Suppressor macrophage treated with lipopolysaccharide for 4 hours (primary cell): Measurements from ENCODE around the gene PRTN3.
"Not testable (repeated sequence)": the region's sequence is repeated elsewhere in the genome, so short reads cannot be mapped to it uniquely, and the experiment has no call there.

ENCODE experiments used
- DNase-seq: peaks from one replicate; pipeline ENCODE4 v3.0.0-alpha.2; 2020

Gene PRTN3

DNA sequence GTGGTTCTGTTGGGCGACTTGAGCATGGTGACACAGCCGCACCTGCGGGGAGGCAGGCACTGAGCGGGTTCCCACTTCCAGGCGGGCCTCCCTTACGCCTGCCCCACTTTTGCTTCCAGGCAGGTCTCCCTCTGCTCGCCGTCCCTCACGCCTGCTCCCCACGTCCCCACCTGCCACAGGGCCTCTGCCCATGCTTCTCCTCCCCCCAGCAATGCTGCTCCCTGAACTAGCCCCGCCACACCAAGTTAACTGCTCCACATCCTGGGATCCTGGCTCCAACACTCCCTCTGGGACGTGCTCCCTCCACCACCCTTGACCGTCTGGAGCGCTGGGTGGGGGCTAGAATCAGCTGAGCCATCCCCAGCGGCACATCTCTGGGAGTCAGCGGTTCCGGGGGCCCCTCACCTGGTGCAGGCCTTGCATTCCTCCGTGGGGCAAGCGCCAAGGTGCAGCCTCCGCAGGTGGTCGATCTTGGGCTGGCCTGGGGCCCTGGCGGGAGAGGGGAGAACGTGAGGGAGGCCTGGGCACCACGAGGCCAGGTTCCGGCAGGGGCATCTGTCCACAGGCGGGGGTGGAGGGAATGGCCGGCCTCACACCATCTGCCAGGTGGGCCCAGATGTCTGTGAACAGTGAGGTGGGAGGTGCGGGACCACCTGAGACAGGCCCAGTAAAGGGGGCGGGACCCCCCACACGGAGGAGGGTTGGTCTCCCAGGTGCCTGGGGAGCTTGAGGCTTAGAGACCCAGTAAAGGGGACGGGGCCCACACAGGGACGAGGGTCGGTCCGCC lies 27.9 kb downstream of the PRTN3 start:
- no peak for DNase-seq

DNA sequence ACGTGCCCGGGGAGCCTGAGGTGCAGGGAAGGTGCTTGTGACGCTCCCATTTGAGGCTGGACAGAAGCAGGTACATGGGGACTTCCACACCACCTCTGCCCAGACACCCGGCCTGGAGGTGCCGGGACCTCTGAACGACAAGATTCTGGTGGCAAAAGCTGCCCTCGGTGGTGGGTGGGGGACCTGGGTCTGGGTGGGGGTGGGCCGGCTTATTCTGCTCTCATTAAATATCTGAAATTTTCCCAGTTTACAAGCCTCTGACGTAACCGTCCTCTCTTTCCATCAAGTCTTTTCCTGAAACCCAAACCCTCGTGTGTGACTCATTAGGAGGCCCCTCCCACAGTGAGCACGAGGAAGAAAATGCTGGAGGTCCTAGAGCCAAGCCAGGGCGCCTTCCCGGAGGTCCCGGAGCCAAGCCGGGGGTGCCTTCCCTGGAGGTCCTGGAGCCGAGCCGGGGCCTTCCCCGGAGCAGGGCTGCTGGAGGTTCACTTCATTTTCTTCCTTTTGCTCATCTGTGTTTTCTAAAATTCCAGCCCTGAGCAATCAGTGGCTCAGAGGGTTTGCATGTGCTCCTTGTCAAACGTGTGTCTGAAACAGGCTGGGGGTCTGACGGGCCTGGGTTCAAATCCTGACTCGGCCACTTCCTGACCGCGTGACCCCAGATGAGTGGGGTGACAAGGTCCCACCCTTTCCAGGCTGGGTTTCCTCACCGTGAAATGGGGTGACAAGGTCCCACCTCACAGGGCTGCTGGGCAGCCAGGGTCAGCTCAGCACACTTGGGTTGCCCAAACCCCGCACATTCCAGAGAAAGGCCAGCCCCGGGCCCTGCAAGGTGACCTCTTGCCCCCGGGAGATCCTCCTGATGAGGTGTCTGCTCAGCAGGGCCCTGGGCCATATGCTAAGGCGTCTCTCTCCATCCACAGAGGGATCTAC lies 28.7 kb downstream of the PRTN3 start:
- no peak for DNase-seq

DNA sequence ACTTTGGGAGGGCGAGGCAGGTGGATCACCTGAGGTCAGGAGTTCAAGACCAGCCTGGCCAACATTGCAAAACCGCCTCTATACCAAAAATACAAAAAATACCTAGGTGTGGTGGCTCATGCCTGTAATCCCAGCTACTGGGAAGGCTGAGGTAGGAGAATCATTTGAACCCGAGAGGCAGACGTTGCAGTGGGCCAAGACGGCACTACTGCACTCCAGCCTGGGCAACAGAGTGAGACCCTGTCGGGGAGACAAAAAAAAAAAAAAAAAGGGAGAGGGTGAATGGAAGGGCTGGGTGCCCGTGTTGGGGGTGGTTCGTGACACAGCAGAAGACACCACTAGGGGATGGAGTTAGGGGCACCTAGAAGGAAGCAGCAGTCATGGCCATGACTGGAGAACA lies 29.5 kb downstream of the PRTN3 start:
- DNase-seq = no peak

DNA sequence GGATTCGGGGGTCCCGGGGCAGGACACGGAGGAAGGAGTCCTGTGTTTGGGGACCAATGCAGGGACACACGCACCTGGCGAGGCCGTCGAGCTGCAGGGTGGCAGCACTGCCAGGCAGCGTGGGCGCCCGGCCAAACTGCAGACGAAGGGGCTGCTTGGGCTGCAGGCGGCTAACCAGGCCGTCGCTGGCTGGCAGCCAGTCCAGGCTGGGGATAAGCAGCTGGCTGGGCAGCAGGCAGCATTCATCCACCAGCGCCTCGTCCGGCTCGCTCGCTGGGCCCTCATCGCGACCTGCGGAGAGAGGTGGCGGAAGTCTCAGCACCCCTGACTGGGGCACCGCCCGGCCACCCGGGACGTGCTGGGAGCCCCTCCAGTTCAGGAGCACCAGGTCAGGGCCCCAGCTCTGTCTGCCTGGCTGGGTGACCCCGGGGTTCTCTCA lies 30.2 kb downstream of the PRTN3 start:
- no peak for DNase-seq

DNA sequence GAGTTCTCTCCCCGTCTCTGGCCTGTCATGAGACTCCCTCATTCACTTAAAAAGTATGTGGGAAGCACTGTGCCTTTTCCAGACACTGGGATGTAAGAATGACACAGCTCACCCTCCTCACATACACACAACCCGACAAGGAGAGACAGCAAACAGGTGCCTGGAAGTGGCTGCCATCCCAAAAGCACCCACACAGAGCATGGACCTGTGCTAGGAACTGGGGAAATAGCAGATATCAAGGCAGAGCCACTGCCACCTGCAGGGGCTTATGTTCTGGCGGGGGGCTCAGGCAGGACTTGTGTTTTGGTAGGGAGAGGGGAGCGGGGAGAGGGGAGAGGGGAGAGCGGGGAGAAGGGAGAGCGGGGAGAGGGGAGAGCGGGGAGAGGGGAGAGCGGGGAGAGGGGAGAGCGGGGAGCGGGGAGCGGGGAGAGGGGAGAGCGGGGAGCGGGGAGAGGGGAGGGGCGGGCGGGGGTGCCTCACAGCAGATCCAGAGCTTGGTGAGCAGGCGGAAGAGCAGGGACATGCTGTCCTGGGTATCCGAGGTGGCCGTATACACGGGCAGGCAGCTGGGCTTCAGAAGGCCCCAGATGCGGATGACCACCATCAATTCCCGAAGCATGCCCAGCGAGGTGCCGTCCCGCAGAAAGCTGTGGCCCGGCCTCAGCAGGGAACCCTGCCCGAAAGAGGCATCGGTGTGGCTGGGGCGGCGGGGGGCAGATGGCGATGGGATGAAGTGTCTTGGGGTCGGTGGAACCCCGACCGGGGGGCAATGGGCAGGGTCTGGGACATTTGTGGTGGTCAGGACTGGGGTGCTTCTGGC lies 30.9 kb downstream of the PRTN3 start:
- DNase-seq = no peak

DNA sequence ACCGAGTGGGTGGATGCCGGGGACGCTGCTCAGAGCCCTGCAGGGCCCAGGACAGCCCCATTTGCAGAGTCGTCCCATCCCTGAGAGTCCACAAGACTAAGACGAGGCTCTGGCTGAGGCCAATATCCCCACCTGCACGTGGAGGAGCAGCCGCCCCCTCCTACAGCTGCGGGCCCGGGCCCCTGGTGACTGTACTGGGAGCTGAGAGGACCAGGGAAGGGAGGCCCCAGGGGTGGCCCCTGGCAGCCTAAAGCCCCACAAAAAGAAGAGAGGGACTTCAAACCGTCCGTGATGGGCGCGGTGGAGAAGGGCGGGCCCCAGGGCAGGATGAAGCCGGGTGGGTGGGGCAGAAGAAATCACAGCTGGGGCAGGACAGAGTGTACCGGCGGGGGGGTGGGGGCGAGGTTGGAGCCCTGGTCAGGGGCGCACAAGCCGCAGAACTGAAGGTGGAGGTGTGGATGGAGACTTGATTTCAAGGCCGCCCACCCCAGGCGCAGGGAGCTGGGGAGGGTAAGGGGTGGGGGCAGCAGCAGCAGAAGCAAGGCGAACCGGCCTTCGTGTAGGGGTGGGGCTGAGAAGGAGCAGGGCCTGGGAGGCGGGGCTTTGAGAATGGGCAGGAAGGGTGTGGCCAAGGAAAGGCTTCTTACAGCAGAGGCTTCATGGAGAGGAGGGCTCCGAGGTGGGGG lies 31.6 kb downstream of the PRTN3 start:
- DNase-seq = peak; percentile 65

DNA sequence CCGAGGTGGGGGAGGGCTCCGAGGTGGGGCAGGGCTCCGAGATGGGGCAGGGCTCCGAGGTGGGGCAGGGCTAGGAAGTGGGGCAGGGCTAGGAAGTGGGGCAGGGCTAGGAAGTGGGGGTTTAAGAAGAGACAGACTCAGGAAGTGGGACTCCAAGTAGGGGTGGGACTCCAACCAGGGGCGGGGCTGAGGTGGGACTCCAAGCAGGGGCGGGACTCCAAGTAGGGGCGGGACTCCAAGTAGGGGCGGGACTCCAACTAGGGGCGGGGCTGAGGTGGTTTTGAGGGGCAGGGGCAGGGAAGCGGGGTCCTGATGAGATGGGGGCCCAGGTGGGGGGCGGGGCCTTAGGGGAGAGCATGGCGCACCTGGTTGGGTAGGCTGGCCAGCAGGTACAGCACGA lies 32.3 kb downstream of the PRTN3 start:
- peak; percentile 53 for DNase-seq

DNA sequence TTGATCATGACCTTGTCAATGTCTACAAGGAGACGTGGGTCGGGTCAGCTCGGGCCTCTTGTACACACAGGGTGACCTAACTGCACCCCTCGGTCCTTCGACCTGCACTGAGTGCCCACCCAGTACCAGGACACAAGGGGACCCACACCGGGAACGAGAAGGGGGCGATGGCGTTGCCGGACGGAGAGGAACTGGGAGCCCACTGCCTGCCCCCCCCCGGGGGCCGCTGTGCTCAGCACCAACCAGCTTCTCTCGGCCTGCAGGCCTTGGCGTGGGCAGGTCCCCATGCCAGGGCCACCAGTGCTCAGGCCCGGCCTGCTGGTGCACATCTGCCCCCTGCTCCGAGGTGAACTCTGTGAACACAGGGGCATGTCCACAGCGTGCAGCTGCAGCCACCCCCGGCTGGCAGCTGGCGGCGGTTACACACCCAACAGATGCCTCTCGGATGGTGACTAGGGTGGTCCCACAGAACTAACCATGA lies 32.8 kb downstream of the PRTN3 start:
- DNase-seq = no peak

DNA sequence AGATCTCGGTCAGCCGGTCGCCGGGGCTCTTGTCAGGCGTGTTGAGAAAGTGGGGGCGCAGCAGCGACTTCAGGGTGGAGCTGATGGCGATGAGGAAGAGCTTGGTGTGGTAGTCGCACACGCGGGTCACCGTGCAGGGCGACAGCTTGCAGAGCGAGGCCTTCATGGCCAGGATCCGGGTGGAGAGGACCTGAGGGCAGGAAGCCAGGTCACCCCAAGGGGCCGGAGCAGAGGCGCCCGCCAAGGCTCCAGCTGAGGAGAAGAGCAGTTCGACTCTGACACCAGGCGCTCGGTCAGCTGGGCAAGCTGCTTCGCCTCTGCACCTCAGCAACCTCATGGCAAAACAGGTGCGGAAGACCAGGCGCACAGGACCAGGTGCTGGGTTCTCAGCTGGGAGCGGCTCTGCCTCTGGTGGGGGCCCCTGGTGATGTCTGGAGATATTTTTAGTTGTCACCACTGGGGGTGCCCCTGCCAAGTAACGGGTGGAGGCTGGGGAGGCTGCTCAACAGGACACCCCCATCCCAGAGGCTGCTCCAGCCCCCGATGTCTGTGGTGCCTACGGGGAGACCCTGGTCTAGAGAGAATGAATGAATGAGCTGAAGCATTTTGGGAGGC lies 34.6 kb downstream of the PRTN3 start:
- DNase-seq = no peak

DNA sequence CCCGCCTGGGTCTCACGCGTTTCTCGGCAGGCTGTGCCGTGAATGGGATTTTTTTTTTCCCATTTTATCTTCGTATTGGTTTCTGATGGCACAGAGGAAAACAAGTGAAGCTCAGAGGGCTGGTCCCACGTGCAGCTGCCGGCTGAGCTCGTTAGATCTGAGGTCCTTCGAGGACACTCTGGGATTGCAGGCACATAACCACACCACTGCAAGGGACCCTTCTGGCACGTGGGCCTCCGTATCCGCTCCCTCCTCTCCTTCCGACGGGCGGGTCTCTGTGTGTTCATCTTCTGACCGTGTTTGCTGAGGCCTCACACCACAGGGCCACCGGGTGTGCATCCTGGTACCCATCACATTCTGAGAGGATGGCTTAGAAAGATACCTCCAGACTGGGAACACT lies 35.3 kb downstream of the PRTN3 start:
- no peak for DNase-seq

DNA sequence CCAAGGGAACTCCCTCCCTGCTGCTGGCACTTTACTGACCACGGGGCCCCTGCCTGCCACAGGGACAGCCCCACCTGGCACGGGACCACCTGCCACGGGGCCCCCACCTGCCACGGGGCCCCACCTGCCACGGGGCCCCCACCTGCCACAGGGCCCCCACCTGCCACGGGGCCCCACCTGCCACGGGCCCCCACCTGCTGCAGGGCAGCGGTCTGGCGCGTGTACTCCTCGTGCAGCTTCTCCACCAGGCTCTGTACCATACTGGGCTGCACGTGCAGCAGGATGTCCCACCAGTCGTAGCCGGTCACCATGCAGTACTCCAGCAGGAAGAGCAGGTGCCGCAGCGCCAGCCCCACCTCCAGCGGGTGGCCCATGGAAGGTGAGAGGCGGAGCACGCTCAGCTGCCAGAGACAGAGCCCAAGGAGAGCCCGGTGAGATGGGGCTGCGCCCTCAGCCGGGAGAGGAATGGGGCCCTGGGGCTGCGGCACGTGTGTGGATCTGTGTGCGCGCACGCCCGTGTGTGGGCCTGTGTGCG lies 36.0 kb downstream of the PRTN3 start:
- DNase-seq = no peak

DNA sequence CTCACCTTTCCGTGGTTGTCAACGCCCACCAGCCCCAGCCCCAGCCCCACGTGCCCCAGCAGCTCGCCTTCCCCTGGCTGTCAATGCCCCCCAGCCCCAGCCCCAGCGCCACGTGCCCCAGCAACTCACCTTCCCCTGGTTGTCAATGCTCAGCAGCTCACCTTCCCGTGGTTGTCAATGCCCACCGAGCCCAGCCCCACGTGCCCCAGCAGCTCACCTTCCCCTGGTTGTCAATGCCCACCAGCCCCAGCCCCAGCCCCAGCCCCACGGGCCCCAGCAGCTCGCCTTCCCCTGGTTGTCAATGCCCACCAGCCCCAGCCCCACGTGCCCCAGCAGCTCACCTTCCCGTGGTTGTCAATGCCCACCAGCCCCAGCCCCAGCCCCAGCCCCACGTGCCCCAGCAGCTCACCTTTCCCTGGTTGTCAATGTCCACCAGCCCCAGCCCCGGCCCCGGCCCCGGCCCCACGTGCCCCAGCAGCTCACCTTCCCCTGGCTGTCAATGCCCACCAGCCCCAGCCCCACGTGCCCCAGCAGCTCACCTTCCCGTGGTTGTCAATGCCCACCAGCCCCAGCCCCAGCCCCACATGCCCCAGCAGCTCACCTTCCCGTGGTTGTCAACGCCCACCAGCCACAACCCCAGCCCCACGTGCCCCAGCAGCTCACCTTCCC lies 37.3 kb downstream of the PRTN3 start:
- DNase-seq = not testable (repeated sequence)

DNA sequence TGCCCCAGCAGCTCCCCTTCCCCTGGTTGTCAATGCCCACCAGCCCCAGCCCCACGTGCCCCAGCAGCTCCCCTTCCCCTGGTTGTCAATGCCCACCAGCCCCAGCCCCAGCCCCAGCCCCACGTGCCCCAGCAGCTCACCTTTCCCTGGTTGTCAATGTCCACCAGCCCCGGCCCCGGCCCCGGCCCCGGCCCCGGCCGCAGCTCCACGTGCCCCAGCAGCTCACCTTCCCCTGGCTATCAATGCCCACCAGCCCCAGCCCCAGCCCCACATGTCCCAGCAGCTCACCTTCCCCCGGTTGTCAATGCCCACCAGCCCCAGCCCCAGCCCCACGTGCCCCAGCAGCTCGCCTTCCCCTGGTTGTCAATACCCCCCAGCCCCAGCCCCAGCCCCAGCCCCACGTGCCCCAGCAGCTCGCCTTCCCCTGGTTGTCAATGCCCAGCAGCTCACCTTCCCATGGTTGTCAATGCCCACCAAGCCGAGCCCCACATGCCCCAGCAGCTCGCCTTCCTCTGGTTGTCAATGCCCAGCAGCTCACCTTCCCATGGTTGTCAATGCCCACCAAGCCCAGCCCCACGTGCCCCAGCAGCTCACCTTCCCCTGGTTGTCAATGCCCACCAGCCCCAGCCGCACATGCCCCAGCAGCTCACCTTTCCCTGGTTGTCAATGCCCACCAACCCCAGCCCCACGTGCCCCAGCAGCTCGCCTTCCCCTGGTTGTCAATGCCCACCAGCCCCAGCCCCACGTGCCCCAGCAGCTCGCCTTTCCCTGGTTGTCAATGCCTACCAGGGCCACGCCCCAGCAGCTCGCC lies 38.2 kb downstream of the PRTN3 start:
- DNase-seq = not testable (repeated sequence)

DNA sequence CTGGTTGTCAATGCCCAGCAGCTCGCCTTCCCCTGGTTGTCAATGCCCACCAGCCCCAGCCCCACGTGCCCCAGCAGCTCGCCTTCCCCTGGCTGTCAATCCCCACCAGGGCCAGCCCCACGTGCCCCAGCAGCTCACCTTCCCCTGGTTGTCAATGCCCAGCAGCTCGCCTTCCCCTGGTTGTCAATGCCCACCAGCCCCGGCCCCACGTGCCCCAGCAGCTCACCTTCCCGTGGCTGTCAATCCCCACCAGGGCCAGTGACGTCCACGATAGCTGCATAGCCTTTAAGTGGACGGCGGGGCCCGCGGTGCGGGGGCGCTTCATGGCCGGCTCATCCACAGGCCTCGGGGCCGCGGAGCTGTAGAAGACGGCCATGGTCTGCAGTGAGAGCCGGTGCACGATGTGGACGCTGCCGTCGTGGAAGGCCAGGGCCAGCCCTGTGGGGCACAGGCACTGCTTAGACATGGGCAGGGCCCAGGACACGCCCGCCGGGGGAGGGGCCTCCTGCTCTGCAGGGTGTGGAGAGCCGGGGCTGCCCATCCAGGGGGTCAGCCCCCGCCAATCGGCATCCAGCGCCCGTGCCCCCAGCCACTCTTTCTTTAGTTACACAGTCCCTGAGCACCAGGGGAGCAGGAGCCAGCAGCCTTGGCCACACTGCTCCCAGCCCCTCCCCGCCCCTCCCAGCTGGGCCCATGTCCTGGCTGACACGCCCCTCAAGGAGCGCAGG lies 39.1 kb downstream of the PRTN3 start:
- no peak for DNase-seq

DNA sequence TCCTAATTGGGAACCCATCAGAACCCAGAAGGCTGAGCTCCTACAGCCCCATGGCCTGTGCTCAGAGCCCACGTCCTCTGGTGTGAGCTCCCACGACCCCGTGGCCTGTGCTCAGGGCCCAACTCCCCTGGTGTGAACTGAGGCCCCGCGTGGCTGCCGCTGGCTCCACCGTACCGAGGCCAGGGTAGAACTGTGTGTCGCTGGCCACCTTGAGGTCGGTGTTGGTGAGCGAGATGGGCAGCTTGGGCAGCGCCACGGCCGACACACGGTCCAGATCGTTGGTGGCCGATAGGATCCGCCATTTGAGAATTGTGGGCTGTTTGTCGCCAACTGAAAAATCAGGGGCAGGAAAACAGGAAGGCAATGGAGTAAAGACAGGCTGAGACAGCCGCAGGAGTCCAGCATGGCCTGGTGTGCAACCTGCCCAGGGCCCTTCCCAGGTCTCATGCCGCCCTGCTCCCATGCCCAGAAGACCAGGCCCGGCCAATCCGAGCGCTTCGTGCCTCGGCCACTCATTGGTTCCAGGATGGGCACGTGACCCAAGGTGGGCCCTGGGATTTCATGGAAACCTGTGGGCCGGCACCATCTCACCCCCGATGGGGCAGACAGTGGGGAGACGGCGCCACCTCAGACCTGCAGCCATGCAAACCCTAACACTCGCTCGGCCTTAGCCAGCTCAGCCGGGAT lies 40.7 kb downstream of the PRTN3 start:
- DNase-seq = no peak

DNA sequence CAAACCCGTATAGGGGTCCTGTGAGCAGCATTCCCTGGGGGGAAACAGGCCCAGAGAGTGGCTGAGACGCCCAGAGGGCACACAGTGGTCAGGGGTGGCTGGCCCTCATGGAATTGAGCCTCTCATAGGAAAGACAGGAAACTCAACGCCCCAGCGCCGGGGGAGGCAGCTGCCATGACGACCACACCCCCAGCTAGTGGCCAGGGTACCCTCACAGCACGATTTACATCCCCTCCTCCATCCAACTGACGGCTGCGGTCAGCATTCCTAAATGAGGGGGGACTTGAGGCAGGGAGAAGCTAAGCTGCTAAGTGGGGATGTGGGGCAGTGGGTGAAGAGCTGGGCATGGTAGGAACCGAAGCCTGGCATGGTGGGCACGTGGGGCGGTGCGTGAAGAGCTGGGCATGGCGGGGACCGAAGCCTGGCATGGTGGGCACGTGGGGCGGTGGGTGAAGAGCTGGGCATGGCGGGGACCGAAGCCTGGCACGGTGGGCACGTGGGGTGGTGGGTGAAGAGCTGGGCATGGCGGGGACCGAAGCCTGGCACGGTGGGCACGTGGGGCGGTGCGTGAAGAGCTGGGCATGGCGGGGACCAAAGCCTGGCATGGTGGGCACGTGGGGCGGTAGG lies 42.2 kb downstream of the PRTN3 start:
- DNase-seq = no peak

DNA sequence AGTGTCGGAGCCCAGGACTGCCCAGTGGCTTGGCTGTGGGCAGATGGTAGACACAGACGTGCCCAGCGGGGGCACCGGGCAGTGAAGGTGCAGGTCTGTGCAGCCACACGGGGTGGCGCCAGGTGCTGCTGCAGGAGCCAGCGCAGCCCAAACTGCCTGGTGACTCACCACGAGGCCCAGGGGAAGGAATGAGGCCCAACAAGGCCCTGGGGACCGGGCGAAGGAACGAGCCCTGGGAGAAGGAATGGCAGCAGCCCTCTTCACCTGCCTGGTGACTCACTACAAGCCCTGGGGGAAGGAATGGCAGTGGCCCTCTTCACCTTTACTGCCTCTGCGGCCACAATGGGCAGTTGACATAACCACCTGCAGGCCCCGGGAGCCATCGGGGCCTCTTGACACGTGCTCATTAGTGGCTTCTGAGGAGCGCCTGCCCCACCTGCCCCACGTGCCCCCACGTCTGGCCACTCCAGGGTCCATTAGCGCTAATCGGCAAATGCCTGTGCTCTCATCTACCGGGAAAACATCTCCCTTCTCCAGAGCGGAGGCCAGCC lies 42.9 kb downstream of the PRTN3 start:
- no peak for DNase-seq
